Left kidney (tissue), 2 donors: ENCODE data around the gene KCNMA1. TPM values are rescaled to one million over a fixed set of nuclear protein-coding genes. Genes with fewer than 3 reads are reported as not detected.

ENCODE experiments used
- DNase-seq: peaks from one replicate; pipeline ENCODE4 v3.0.0-alpha.2; 2013
- polyA plus RNA-seq: library from polyadenylated mRNA; unstranded; fragments of 120-200 nt; gene quantifications from one replicate; pipeline ENCODE4 v1.2.1, GENCODE V29; 2013; ENCODE audit not compliant: insufficient read length

The KCNMA1 gene
- polyA plus RNA-seq, 1 donor = 3.6 TPM

GRCh38 chr10:77074104-77074624 lies 563.4 kb downstream of the KCNMA1 start:
- DNase-seq = no peak

DNA sequence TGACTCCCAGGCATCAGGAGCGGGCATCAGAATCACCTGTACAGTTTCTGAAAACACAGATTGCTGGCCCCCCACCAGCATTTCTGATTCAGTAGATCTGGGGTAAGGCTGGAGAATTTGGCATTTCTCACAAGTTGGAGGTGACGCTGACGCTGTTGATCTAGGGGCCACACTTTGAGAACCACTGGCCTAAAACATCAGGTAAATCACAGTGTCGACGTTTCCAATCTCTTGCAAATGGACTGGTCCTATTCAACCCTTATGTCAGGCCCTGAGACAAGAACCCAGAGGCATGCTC lies 564.0 kb downstream of the KCNMA1 start:
- DNase-seq = no peak

DNA sequence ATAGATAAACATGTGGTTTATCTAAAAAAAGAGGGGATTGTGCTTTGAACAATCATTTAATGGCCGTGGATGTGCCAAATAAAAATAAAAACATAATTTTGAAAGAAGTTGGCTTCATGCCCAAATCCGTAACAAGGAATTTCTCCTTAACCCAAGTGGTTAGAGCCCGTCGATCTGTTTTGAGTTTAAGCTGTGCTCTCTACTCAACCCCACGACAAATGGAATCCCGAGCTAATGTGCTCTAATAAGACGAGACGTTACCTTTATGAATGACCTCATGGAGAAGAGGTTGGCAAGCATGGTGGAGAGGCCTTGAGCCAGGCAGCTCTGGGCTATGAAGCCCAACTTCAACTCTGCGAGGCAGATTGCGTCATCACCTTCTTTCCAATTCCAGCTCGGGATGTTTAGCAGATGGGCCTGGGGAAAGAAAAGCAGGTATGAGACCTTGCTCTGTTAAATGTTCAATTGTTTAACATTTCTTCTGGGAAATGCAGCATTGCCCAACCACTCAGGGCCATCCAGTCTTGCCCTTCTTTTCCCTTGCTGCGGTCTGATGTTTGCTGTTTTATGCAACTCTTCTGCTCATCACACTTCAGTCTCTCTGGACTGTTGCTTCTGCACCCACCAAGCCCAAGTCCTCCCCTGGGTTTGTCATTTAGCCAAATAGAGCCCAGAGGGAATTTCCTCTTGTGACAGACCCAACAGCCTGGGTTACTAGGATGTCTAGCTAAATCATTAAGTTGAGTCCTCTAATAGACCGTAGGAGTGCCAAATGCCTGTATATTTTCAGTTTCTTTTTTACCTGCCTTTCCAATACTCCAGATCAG lies 564.6 kb downstream of the KCNMA1 start:
- DNase-seq = peak; percentile 12

DNA sequence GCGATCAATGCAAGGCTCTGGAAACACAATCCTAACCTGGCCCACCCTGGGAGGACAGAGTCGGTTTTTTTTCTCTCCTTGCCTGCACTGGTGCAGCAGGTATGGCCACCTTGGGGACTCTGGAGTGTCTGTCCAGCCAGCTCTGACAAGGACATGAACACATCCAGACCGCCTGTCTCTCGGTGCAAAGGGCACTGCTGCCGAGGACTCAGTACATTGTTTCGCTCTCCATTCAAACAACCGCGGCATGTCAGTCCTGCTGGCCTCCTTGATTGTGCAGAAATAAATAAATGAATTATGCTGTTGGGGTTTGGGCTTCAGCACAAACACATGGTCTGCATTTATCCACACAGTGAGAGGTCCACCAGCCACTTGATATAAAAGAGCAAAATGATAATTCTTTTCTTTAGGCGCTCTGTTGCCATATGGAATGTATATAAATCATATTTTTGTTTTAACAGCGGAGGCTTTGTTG lies 565.2 kb downstream of the KCNMA1 start:
- peak; percentile 18 for DNase-seq

DNA sequence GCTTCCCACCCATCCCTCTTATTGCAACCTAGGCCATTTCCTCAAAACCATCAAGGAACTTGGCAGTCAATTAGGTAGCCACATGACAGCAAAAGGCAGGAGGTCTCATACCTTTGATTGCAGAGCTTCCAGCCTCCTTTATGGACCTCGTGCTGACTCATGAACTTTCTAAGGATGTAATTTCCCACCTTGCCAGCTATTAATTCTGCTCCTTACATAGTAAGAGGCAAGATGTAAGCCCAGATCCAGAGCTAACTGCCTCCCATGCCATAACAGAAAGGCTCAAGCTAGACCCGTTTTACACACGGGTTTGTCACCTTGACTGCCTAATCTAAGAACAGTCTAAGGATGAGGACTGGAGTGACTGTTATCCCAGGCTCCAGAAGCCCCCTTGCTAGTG lies 565.7 kb downstream of the KCNMA1 start:
- DNase-seq = no peak

GRCh38 chr10:77071001-77071511 lies 566.6 kb downstream of the KCNMA1 start:
- DNase-seq = no peak

DNA sequence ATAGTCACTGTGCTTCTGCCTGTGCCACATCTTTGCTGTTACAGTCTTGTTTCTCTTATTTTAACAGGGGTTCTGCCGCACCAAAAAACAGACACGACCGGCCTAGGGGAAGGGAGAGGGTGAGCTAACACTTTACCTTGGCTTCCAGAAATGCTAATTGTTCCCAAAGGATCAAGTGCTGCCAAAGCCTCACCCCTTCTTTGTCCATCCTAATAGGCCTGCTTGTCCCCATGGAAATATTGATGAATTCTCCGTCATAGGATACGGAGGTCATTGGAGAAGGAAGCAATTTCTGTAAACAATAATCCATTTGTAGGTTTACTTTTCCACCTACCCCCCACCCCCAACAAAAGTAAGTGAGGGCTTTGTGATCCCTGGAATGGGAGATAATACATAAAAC lies 567.3 kb downstream of the KCNMA1 start:
- no peak for DNase-seq

DNA sequence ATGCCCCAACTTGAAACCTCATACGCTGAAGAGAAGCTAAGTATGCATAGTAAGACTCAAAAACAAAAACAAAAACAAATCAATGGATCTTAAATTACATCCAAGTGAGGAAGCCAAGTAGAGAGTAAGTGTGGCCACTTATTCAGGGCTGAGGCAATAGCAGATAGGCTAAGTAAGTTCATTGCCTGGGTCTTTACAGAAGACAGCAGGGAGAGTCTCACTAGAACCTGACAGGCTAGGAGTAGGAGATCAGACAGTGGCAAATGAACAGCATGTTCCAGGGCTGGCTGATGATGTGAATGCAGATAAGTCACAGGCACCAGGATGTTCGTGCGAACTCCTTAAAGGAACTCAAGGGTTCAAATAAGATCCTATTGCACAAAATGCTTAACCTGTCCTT lies 568.6 kb downstream of the KCNMA1 start:
- no peak for DNase-seq

DNA sequence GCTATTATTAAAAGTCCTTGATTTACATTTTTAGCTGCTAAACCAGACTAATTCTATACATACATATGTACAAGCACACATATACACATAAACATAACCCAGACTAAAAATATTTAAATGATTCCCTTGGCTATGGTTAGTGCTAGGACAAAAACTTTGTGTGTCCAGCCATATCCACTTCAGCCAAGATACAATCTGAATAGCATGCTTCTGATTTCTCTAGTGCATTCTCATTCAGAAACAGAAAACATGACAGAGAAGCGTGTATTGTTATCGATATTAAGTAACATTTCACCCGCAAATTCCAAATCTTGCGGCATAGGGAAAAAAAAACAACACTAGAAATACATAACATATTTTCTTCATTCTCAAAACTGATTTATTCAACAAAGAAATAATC lies 569.3 kb downstream of the KCNMA1 start:
- DNase-seq = no peak

- no peak for DNase-seq
Observed at GRCh38 chr10:77062381-77062780, 575.2 kb downstream of the KCNMA1 start.

- no peak for DNase-seq
Observed at GRCh38 chr10:77060913-77061312, 576.7 kb downstream of the KCNMA1 start.

GRCh38 chr10:77056650-77057049 lies 581.0 kb downstream of the KCNMA1 start:
- no peak for DNase-seq

DNA sequence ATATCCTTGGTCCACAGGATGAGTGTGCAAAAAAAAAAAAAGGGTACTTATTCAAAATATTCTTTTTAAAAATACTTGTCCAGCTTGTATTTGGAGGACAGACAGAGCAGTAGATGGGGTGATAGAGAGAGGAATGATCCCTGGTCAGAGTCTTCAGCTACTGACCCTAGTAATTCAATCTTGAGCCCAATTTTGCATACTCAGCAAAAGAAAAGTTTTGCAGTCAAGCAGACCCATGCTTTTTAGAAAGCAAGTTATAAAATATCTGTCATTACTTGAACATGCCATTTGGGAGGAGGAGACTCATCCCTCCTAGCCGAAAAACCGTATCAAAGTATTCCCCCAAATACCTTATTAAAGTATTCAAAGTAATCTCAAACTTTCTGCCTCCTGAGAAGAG lies 585.0 kb downstream of the KCNMA1 start:
- DNase-seq = no peak

GRCh38 chr10:77051837-77052236 lies 585.8 kb downstream of the KCNMA1 start:
- no peak for DNase-seq

GRCh38 chr10:77049896-77050295 lies 587.7 kb downstream of the KCNMA1 start:
- no peak for DNase-seq

- DNase-seq = no peak
Observed at GRCh38 chr10:77049146-77049545, 588.5 kb downstream of the KCNMA1 start.

GRCh38 chr10:77045085-77045484 lies 592.5 kb downstream of the KCNMA1 start:
- no peak for DNase-seq

- DNase-seq = no peak
Observed at GRCh38 chr10:77043420-77043763, 594.2 kb downstream of the KCNMA1 start.

DNA sequence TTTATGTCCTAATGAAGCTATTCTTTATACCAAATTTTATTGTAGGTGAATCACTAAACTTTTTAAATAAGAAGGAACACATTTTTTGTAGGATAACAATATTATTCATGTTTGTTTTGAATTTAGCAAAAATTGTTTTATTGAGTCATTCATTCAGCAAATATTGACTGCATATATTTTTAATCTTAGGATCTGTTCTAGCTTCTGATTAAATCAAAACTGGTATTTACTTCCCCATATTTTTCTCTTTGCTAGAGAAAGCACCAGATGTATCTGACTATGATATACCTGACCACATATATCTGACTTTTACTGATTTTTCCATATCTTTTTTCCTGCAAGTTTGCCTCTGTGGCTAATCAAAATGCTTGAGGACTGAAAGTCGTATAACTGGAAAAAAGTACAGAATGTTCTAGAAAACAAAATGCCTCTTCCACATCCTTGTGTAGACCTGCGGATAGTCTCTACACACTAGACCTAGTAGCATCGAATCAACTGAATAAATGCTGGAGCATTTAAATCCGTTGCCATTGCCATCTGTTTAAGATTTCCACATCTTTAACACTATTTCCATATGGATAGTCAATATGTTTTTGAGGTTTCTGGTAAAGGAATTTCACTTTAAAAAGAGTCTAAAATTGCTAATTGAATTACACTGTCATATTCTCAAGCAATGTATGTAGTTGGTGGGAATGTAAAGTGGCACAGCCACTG lies 594.7 kb downstream of the KCNMA1 start:
- DNase-seq = no peak

GRCh38 chr10:77041636-77042258 lies 595.9 kb downstream of the KCNMA1 start:
- DNase-seq = no peak

GRCh38 chr10:77038407-77038806 lies 599.2 kb downstream of the KCNMA1 start:
- no peak for DNase-seq

- no peak for DNase-seq
Observed at GRCh38 chr10:77037735-77038403, 599.7 kb downstream of the KCNMA1 start.
